A673 (cell line): Measurements from ENCODE around the gene ADAMTS2. TPM values are rescaled to one million over a fixed set of nuclear protein-coding genes. Genes with fewer than 3 reads are reported as not detected.

Source experiments
- BruUV-seq: library from RNA; stranded (reverse); fragments of 400-500 nt; replicated peaks from 2 replicates; lab custom pipeline; 2021; lab: Mats Ljungman, UMichigan
- CTCF ChIA-PET: fragments of 300-600 bp; sonication (Branson Sonifier 250); formaldehyde crosslinking; loops from one replicate; lab custom pipeline; 2022; ENCODE audit warnings: antibody characterized with exemption; lab: Charles Lee
- POLR2A ChIA-PET: fragments of 300-600 bp; sonication (Branson Sonifier 250); formaldehyde crosslinking; loops from one replicate; lab custom pipeline; 2022; ENCODE audit warnings: antibody characterized with exemption; ENCODE audit not compliant: low non-redundant PET; lab: Charles Lee
- DNase-seq: peaks from one replicate; pipeline ENCODE4 v3.0.0-alpha.2; 2015; ENCODE audit warnings: low spot score
- H3K27ac ChIP-seq: fragments of 200-600 bp; sonication (generic); 2 replicates; pipeline ENCODE4 v1.5.1; 2016; ENCODE audit warnings: mixed run types, low read depth, mild to moderate bottlenecking, mixed read lengths, antibody characterized with exemption, low read length; ENCODE audit not compliant: poor library complexity, severe bottlenecking
- H3K27me3 ChIP-seq: fragments of 200-600 bp; sonication (generic); replicated peaks from 2 replicates; pipeline ENCODE4 v1.6.1; 2017; ENCODE audit warnings: mixed run types, low read depth, mild to moderate bottlenecking, mixed read lengths, antibody characterized with exemption, low read length; ENCODE audit not compliant: insufficient read depth, poor library complexity
- H3K36me3 ChIP-seq: fragments of 200-600 bp; sonication (generic); 2 replicates; pipeline ENCODE4 v1.6.1; 2016; ENCODE audit warnings: mixed run types, mild to moderate bottlenecking, mixed read lengths, antibody characterized with exemption, low read length; ENCODE audit not compliant: insufficient read depth, poor library complexity, severe bottlenecking
- H3K4me1 ChIP-seq: fragments of 200-600 bp; sonication (generic); 2 replicates; pipeline ENCODE4 v1.6.1; 2017; ENCODE audit warnings: mixed run types, mild to moderate bottlenecking, mixed read lengths, antibody characterized with exemption, low read length; ENCODE audit not compliant: insufficient read depth, poor library complexity, severe bottlenecking
- H3K4me3 ChIP-seq: fragments of 200-600 bp; sonication (generic); 2 replicates; pipeline ENCODE4 v1.5.1; 2016; ENCODE audit warnings: low read depth, mixed run types, mild to moderate bottlenecking, mixed read lengths, low read length; ENCODE audit not compliant: poor library complexity, severe bottlenecking
- H3K9me3 ChIP-seq: fragments of 200-600 bp; sonication (generic); 2 replicates; pipeline ENCODE4 v1.6.1; 2016; ENCODE audit warnings: mixed run types, low read depth, mild to moderate bottlenecking, mixed read lengths, antibody characterized with exemption, low read length; ENCODE audit not compliant: poor library complexity, severe bottlenecking
- EZH2 ChIP-seq: fragments of 200-600 bp; sonication (generic); IDR thresholded peaks from 2 replicates; pipeline ENCODE4 v1.6.1; 2017; ENCODE audit warnings: borderline replicate concordance, low read depth, mild to moderate bottlenecking, mixed read lengths, antibody characterized with exemption, low read length; ENCODE audit not compliant: poor library complexity, severe bottlenecking
- intact Hi-C: fragments of 100-400 bp; cut with micrococcal nuclease; formaldehyde crosslinking; loops from one replicate; pipeline ENCODE4 v1.10.0; 2022; ENCODE audit not compliant: unreplicated experiment
- total RNA-seq: library from RNA; stranded (reverse); gene quantifications from 2 replicates; pipeline ENCODE4 v1.2.3, GENCODE V29; 2021
- TF ChIP-seq, protein P1 (sequence below): fragments of 300-800, 200-600 bp; sonication (generic); conservative IDR thresholded peaks from 2 replicates; pipeline ENCODE4 v1.5.1; 2017; ENCODE audit warnings: low read depth, mild to moderate bottlenecking, antibody characterized with exemption, low read length, moderate library complexity, mixed read lengths

ADAMTS2 gene
- total RNA-seq, 1 experiment from 2014 or later: 0.39 TPM

DNA sequence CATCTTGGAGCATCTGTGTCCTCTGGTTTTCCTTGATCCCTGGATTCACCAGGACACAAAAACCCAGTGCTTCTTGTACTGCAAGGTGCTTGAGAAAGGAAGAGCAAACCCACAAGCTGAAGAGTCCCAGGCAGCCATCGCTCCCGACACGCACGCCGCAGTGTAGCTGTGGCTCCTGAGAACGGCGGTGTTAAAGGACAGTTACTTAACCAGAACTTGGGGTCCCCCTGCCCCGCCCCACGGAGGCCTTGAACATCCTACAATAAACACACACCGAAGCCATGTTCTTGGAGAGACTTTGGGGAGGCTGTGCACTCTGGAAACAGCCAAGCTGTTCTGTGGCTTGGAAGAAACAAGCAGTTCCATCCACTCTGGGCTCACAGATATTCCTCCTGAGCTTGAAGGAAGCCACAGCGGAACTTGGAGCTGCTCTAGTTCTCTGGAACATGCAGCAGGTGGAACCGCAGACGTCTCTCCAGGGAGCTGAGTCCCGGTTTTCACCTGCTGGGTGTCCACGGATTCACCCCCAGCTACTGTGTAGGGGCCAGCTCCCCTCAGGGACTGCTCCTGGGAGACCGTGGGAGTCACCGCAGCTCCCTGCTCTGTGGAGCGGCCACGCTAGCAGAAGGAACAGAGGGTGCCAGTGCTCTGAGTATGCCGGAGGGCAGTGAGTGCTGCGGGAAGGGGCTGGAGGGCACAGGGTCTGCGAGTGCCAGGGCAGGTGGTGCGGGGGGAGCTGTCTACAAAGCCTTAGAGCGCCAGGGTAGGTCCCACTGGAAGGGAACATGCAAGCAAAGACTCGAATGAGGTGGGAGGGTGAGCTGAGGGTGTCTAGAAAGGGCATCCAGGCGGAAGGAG, 107.3 kb downstream of the ADAMTS2 start:
- no peaks in the 10 kb centered on the region for H3K9me3 ChIP-seq
- CTCF ChIA-PET: no interaction called here
- no peak overlapping the region for H3K27ac ChIP-seq
- peaks cover 18% of the 10 kb centered on the region for H3K4me1 ChIP-seq
- BruUV-seq: no TSS peak
- H3K36me3 ChIP-seq: no peaks in the 10 kb centered on the region
- TF ChIP-seq, protein P1, sequence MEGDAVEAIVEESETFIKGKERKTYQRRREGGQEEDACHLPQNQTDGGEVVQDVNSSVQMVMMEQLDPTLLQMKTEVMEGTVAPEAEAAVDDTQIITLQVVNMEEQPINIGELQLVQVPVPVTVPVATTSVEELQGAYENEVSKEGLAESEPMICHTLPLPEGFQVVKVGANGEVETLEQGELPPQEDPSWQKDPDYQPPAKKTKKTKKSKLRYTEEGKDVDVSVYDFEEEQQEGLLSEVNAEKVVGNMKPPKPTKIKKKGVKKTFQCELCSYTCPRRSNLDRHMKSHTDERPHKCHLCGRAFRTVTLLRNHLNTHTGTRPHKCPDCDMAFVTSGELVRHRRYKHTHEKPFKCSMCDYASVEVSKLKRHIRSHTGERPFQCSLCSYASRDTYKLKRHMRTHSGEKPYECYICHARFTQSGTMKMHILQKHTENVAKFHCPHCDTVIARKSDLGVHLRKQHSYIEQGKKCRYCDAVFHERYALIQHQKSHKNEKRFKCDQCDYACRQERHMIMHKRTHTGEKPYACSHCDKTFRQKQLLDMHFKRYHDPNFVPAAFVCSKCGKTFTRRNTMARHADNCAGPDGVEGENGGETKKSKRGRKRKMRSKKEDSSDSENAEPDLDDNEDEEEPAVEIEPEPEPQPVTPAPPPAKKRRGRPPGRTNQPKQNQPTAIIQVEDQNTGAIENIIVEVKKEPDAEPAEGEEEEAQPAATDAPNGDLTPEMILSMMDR: no peak
- TF ChIP-seq EZH2: no peak
- DNase-seq: no peak
- POLR2A ChIA-PET: no interaction called here
- H3K27me3 ChIP-seq: no peaks in the 10 kb centered on the region
- no peak overlapping the region for H3K4me3 ChIP-seq
- intact Hi-C loops: no loop called here

DNA sequence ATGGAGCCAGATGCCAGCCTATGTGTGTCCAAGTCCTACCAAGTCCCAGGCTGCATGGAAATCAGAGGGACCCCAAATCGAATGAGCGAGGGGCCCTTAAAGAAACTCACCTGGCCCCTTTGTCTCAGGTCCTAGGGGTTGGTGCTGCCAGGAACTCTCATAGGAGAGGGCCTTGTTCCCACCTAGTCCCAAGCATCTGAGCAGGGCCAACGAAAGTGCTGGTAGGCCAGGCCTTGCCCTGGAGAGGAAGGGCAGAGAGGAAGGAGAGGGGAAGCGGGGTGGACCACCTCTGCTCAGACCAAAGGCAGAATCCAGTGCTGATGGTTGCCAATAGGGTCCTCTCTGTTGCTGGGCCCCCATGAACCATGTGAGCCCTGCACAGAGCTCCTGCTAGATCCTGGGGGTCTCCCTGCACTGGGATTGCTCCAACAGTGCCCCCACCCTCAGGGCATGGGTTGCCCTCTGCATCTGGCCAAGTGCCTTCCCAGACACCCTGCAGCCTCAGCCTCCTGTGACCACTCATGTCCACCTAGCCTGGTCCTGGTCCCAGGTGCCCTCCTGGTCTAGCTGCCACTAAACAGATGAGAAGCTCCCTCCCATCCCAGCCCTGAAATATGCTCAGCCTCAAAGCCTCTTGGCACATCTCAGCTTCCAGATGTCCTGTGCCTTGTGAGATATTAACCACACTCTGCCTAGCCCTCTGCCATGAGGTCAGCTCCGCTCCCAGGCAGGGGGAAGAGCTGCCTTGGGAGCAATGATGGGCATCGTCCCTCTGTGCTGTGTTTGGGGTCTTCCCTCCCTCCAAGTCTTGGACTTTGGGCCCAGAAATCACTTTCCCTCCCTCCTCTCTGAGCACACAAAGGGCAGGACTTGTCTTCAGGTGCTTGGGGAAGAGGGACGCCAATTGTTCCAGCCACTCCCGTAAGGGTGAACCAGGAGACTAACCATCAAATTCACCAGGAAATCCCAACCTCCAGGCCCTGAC, 109.6 kb downstream of the ADAMTS2 start:
- TF ChIP-seq, protein P1: no peak
- no peak for TF ChIP-seq EZH2
- no TSS peak for BruUV-seq
- ChIA-PET CTCF (no interaction called here), POLR2A (no interaction called here)
- H3K36me3 ChIP-seq: no peaks in the 10 kb centered on the region
- no peaks in the 10 kb centered on the region for H3K4me1 ChIP-seq
- no peaks in the 10 kb centered on the region for H3K9me3 ChIP-seq
- no peak overlapping the region for H3K27ac ChIP-seq
- intact Hi-C loops: no loop called here
- no peaks in the 10 kb centered on the region for H3K27me3 ChIP-seq
- no peak overlapping the region for H3K4me3 ChIP-seq
- DNase-seq: no peak

DNA sequence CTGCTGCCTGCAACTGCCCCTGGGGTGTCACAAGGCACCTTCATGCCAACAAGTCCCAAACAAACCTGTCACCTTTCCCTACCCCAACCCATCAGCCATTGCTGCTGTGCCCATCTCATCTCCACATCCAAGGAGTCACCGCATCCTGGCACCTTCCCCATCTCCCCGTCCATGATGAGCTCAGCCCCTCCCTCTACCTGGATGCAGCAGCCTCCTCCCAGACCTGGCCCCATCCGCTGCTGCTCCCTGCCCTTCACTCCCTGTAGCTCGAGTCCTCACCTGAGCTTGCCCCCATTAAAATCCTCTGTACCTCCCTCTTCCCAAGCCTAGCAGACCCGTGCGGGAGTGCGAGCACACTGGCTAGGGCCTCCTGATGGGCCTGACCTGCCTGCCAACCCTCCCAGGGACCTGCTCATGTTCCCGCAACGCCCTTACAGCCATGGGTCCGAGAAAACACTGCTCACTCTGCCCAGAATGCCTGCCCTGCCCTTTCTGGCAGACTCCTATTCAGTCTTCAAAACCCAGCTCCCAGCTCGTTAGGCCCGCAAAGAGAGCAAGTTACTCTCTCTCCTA, 110.6 kb downstream of the ADAMTS2 start:
- Histone ChIP-seq H3K36me3 (no peaks in the 10 kb centered on the region), H3K27me3 (no peaks in the 10 kb centered on the region), H3K4me1 (peaks cover 3% of the 10 kb centered on the region), H3K4me3 (no peak overlapping the region), H3K27ac (no peak overlapping the region), H3K9me3 (no peaks in the 10 kb centered on the region)
- TF ChIP-seq, protein P1: no peak
- TF ChIP-seq EZH2: no peak
- DNase-seq: no peak
- POLR2A ChIA-PET: no interaction called here
- CTCF ChIA-PET: no interaction called here
- intact Hi-C loops: no loop called here
- BruUV-seq: no TSS peak
